GM11168 (cell line): ENCODE data around the gene SLC16A8.
"Not testable (repeated sequence)": the region's sequence is repeated elsewhere in the genome, so short reads cannot be mapped to it uniquely, and the experiment has no call there.

Experiments
- in situ Hi-C: fragments of 300-500 bp; cut with MboI; formaldehyde crosslinking; loops from one replicate; pipeline ENCODE4 v1.12.0; 2022; ENCODE audit warnings: low sequenced_read_pairs; ENCODE audit not compliant: unreplicated experiment

SLC16A8 gene

GRCh38 chr22:38083931-38084631, at the start of gene SLC16A8:
TSS of gene SLC16A8 (minus strand) at chr22:38084184. CDS start at chr22:38082873, 1,311 bp downstream.
- in situ Hi-C loops, result no loop called here

GRCh38 chr22:38133331-38133730, 49.3 kb upstream of the SLC16A8 start:
- in situ Hi-C loops, result no loop called here

GRCh38 chr22:38132794-38133193, 48.8 kb upstream of the SLC16A8 start:
- in situ Hi-C loops, result no loop called here

GRCh38 chr22:38132136-38132535, 48.2 kb upstream of the SLC16A8 start:
- in situ Hi-C loops, result no loop called here

GRCh38 chr22:38131399-38131798, 47.4 kb upstream of the SLC16A8 start:
- in situ Hi-C loops, result no loop called here

- in situ Hi-C loops, result no loop called here
These were observed 45.9 kb upstream of the SLC16A8 start for GRCh38 chr22:38129856-38130255.

- in situ Hi-C loops, result no loop called here
These were observed 45.0 kb upstream of the SLC16A8 start for GRCh38 chr22:38129021-38129420.

- in situ Hi-C loops, result no loop called here
These were observed 43.9 kb upstream of the SLC16A8 start for GRCh38 chr22:38127869-38128268.

- in situ Hi-C loops, result no loop called here
These were observed 43.1 kb upstream of the SLC16A8 start for GRCh38 chr22:38126928-38127668.

GRCh38 chr22:38125751-38126201, 41.8 kb upstream of the SLC16A8 start:
- in situ Hi-C loops, result no loop called here

- in situ Hi-C loops, result no loop called here
These were observed 41.1 kb upstream of the SLC16A8 start for GRCh38 chr22:38125038-38125610.

GRCh38 chr22:38124236-38124974, 40.4 kb upstream of the SLC16A8 start:
- in situ Hi-C loops, result no loop called here

GRCh38 chr22:38122616-38123015, 38.6 kb upstream of the SLC16A8 start:
- in situ Hi-C loops, result no loop called here

GRCh38 chr22:38120359-38121110, 36.6 kb upstream of the SLC16A8 start:
- in situ Hi-C loops, result no loop called here

- in situ Hi-C loops, result not testable (repeated sequence)
These were observed 34.8 kb upstream of the SLC16A8 start for GRCh38 chr22:38118747-38119146.

- in situ Hi-C loops, result no loop called here
These were observed 34.2 kb upstream of the SLC16A8 start for GRCh38 chr22:38118182-38118581.

- in situ Hi-C loops, result not testable (repeated sequence)
These were observed 33.6 kb upstream of the SLC16A8 start for GRCh38 chr22:38117556-38117955.

- in situ Hi-C loops, result no loop called here
These were observed 31.6 kb upstream of the SLC16A8 start for GRCh38 chr22:38115423-38116205.
